Smooth muscle cell (in vitro differentiated cells): ENCODE data around the gene MMS19. TPM values are rescaled to one million over a fixed set of nuclear protein-coding genes. Genes with fewer than 3 reads are reported as not detected.
A peak's percentile ranks its signal among the peaks of the same experiment; 100 is the strongest.

ENCODE experiments used
- DNase-seq: peaks from one replicate; lab custom pipeline; 2025; ENCODE audit not compliant: unreplicated experiment; lab: John Stamatoyannopoulos, UW
- H2AFZ ChIP-seq: fragments of 200-600 bp; sonication (generic); 2 replicates; pipeline ENCODE4 v1.6.0; 2016; ENCODE audit warnings: antibody characterized with exemption, low read depth, mild to moderate bottlenecking
- H3F3A ChIP-seq: fragments of 200-600 bp; sonication (generic); 2 replicates; pipeline ENCODE4 v1.6.0; 2017; ENCODE audit warnings: antibody characterized with exemption, low read depth
- H3K27ac ChIP-seq: fragments of 200-600 bp; sonication (generic); 2 replicates; pipeline ENCODE4 v1.5.1; 2016; ENCODE audit warnings: low read depth, mild to moderate bottlenecking
- H3K27me3 ChIP-seq: fragments of 200-600 bp; sonication (generic); 2 replicates; pipeline ENCODE4 v1.6.1; 2016; ENCODE audit warnings: low read depth, mild to moderate bottlenecking
- H3K36me3 ChIP-seq: fragments of 200-600 bp; sonication (generic); 2 replicates; pipeline ENCODE4 v1.5.1; 2016; ENCODE audit warnings: low read depth
- H3K4me1 ChIP-seq: fragments of 200-600 bp; sonication (generic); 2 replicates; pipeline ENCODE4 v1.5.1; 2016; ENCODE audit warnings: low read depth
- H3K4me2 ChIP-seq: fragments of 200-600 bp; sonication (generic); 2 replicates; pipeline ENCODE4 v1.6.0; 2016; ENCODE audit warnings: mild to moderate bottlenecking
- H3K4me3 ChIP-seq: fragments of 200-600 bp; sonication (generic); 2 replicates; pipeline ENCODE4 v1.5.1; 2016; ENCODE audit warnings: mild to moderate bottlenecking
- H3K79me2 ChIP-seq: fragments of 200-600 bp; sonication (generic); 2 replicates; pipeline ENCODE4 v1.6.0; 2016; ENCODE audit warnings: low read depth, mild to moderate bottlenecking
- H3K9ac ChIP-seq: fragments of 200-600 bp; sonication (generic); 2 replicates; pipeline ENCODE4 v1.6.0; 2016; ENCODE audit warnings: low read depth
- H3K9me3 ChIP-seq: fragments of 200-600 bp; sonication (generic); replicated peaks from 2 replicates; pipeline ENCODE4 v1.5.1; 2016; ENCODE audit warnings: low read depth
- H4K20me1 ChIP-seq: fragments of 200-600 bp; sonication (generic); 2 replicates; pipeline ENCODE4 v1.6.0; 2016; ENCODE audit warnings: low read depth
- CTCF ChIP-seq: fragments of 200-600 bp; sonication (generic); IDR thresholded peaks from 2 replicates; pipeline ENCODE4 v1.5.1; 2017; ENCODE audit warnings: borderline replicate concordance, mild to moderate bottlenecking, antibody characterized with exemption; ENCODE audit not compliant: insufficient read depth, poor library complexity, severe bottlenecking
- WGBS: methylation state at CpG from one replicate; pipeline ENCODE4 v1.1.7; 2016; ENCODE audit warnings: low lambda C conversion rate; 5-methylcytosine and 5-hydroxymethylcytosine counted together
- polyA plus RNA-seq: library from polyadenylated mRNA; unstranded; fragments of >200 nt; fragmentation: Nextera tagmentation; extraction: Ambion mirVana; gene quantifications from 2 replicates; pipeline ENCODE4 v1.2.1, GENCODE V29; 2016
- total RNA-seq: library from RNA; depleted of rRNA; stranded (reverse); fragments of >200 nt; gene quantifications from 2 replicates; pipeline ENCODE4 v1.2.3, GENCODE V29; 2014

MMS19 gene
- total and polyA plus RNA-seq, 2 experiments from 2014 or later: 76.8 to 97.9 TPM

GRCh38 chr10:97445722-97446639 is 52.2 kb downstream of the MMS19 start, which contains the start of the genes EXOSC1 and ZDHHC16:
EXOSC1 (minus strand) TSS chr10:97446006; CDS start chr10:97445985, 21 bp downstream.
ZDHHC16 (plus strand) TSS chr10:97446175; CDS start chr10:97451676, 5,501 bp downstream.
- H3K36me3 ChIP-seq: no peaks in the 10 kb centered on the region
- peak within 1 kb of the TSS; percentile 73 for H2AFZ ChIP-seq
- 1% methylated on average over 58 of the region's 66 CpGs for WGBS
- no peaks in the 10 kb centered on the region for H3K27me3 ChIP-seq
- H3K9me3 ChIP-seq: no peaks in the 10 kb centered on the region
- H3K79me2 ChIP-seq: peaks cover 67% of the 10 kb centered on the region
- peaks cover 21% of the 10 kb centered on the region for H3K4me1 ChIP-seq
- DNase-seq: peak; percentile 58
- H4K20me1 ChIP-seq: peaks cover 29% of the 10 kb centered on the region
- H3K4me2 ChIP-seq: peak within 1 kb of the TSS; percentile 91
- TF ChIP-seq CTCF: no peak
- H3K4me3 ChIP-seq: peak within 1 kb of the TSS; percentile 68
- no peaks in the 10 kb centered on the region for H3F3A ChIP-seq
- H3K9ac ChIP-seq: peak within 1 kb of the TSS; percentile 71
- H3K27ac ChIP-seq: peak within 1 kb of the TSS; percentile 12

GRCh38 chr10:97445357-97445721 is 52.9 kb downstream of the MMS19 start:
- 4% methylated on average over 13 of the region's 13 CpGs for WGBS
- Histone ChIP-seq H3K27ac (peak overlapping the region; percentile 12), H3K79me2 (peaks cover 61% of the 10 kb centered on the region), H2AFZ (peak overlapping the region; percentile 73), H4K20me1 (peaks cover 23% of the 10 kb centered on the region), H3K9me3 (no peaks in the 10 kb centered on the region), H3K27me3 (no peaks in the 10 kb centered on the region), H3F3A (no peaks in the 10 kb centered on the region), H3K36me3 (no peaks in the 10 kb centered on the region), H3K4me3 (peak overlapping the region; percentile 68), H3K4me1 (peaks cover 18% of the 10 kb centered on the region), H3K9ac (peak overlapping the region; percentile 36), H3K4me2 (peak overlapping the region; percentile 91)
- no peak for TF ChIP-seq CTCF
- no peak for DNase-seq

GRCh38 chr10:97444212-97444611 is 54.0 kb downstream of the MMS19 start:
- H3K79me2 ChIP-seq: peaks cover 53% of the 10 kb centered on the region

More at GRCh38 chr10:97444212-97444611, 54.0 kb downstream of the MMS19 start:
- no peak overlapping the region for H3K9ac ChIP-seq
- no peaks in the 10 kb centered on the region for H3K9me3 ChIP-seq
- DNase-seq: no peak
- H3K36me3 ChIP-seq: no peaks in the 10 kb centered on the region
- H3F3A ChIP-seq: no peaks in the 10 kb centered on the region
- WGBS: 100% methylated on average over 1 of the region's 1 CpG
- no peak overlapping the region for H3K4me2 ChIP-seq
- H3K27ac ChIP-seq: no peak overlapping the region
- no peak overlapping the region for H2AFZ ChIP-seq
- peaks cover 14% of the 10 kb centered on the region for H4K20me1 ChIP-seq
- H3K4me1 ChIP-seq: peaks cover 18% of the 10 kb centered on the region
- H3K4me3 ChIP-seq: no peak overlapping the region
- H3K27me3 ChIP-seq: no peaks in the 10 kb centered on the region
- no peak for TF ChIP-seq CTCF
